Brain microvascular endothelial cell (primary cell): ENCODE results near the gene RAG1.

ENCODE experiments used
- DNase-seq: peaks from one replicate; pipeline ENCODE4 v3.0.0-alpha.2; 2020
- H3K27ac ChIP-seq: fragments of 250-450 bp; sonication (Bioruptor Pico); 2 replicates; pipeline ENCODE4 v1.5.1; 2020; ENCODE audit warnings: mild to moderate bottlenecking, moderate library complexity
- H3K27me3 ChIP-seq: fragments of 250-450 bp; sonication (Bioruptor Pico); replicated peaks from 2 replicates; pipeline ENCODE4 v1.5.1; 2020; ENCODE audit warnings: mild to moderate bottlenecking
- H3K36me3 ChIP-seq: fragments of 250-450 bp; sonication (Bioruptor Pico); replicated peaks from 2 replicates; pipeline ENCODE4 v1.5.1; 2020; ENCODE audit warnings: mild to moderate bottlenecking
- H3K4me3 ChIP-seq: 2 replicates; pipeline ENCODE4 v1.5.1; 2011; ENCODE audit warnings: low read depth, mild to moderate bottlenecking, control low read depth, low read length, moderate library complexity
- in situ Hi-C: cut with HindIII; loops from 2 replicates; pipeline ENCODE4 v1.10.0; 2017; ENCODE audit warnings: low sequenced_read_pairs, low pct_ligation_motif_present
- TF ChIP-seq, protein P1 (sequence below): IDR thresholded peaks from 2 replicates; pipeline ENCODE4 v1.5.1; 2011; ENCODE audit warnings: low read depth, mild to moderate bottlenecking, moderate library complexity, low read length, control low read depth, inconsistent platforms; ENCODE audit errors: missing control alignments

Gene RAG1

DNA sequence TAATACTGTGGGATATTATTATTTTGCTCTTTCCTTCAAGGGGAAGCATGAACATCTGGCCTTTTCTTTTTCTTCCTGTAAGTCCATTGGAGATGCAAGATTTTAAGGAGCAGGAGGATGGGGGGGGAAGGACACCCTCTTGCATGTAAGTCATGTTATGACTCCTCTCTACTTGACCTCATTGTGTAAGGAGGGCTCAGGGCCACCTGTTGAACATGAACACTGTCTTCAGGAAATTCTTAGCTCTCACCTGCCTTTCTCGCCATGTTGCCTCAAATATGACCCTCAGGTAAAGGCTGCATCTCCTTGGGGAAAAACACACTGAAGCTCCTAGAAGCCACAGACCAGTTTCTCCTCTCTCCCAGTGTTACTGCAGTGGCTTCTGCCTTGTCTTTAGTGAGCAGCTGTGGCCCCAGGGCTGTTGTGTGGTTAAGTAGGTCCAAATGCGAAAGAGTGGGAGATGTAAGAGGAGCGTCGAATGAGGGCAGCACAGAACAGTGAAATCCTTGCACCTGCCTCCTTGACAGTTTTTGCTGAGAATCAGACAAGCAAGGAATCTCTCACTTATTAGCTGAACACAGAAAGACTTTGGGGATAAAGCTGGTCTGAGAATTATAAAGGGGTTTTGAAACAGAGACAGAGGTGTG is 1.3 kb upstream of the RAG1 start:
- Histone ChIP-seq H3K4me3 (no peak overlapping the region), H3K36me3 (no peaks in the 10 kb centered on the region), H3K27me3 (peaks cover 4% of the 10 kb centered on the region), H3K27ac (no peak overlapping the region)
- DNase-seq, result no peak
- TF ChIP-seq, protein P1, sequence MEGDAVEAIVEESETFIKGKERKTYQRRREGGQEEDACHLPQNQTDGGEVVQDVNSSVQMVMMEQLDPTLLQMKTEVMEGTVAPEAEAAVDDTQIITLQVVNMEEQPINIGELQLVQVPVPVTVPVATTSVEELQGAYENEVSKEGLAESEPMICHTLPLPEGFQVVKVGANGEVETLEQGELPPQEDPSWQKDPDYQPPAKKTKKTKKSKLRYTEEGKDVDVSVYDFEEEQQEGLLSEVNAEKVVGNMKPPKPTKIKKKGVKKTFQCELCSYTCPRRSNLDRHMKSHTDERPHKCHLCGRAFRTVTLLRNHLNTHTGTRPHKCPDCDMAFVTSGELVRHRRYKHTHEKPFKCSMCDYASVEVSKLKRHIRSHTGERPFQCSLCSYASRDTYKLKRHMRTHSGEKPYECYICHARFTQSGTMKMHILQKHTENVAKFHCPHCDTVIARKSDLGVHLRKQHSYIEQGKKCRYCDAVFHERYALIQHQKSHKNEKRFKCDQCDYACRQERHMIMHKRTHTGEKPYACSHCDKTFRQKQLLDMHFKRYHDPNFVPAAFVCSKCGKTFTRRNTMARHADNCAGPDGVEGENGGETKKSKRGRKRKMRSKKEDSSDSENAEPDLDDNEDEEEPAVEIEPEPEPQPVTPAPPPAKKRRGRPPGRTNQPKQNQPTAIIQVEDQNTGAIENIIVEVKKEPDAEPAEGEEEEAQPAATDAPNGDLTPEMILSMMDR, result no peak
- in situ Hi-C loops, result no loop called here

- TF ChIP-seq, protein P1, result no peak
- peaks cover 4% of the 10 kb centered on the region for H3K27me3 ChIP-seq
- H3K36me3 ChIP-seq, result no peaks in the 10 kb centered on the region
- no peak for DNase-seq
- no peak overlapping the region for H3K27ac ChIP-seq
- in situ Hi-C loops, result no loop called here
- no peak overlapping the region for H3K4me3 ChIP-seq
Observed at GRCh38 chr11:36569095-36569494, 1.3 kb downstream of the RAG1 start.

- no peaks in the 10 kb centered on the region for H3K27me3 ChIP-seq
- in situ Hi-C loops, result no loop called here
- H3K36me3 ChIP-seq, result no peaks in the 10 kb centered on the region
- TF ChIP-seq, protein P1, result no peak
- no peak overlapping the region for H3K4me3 ChIP-seq
- H3K27ac ChIP-seq, result no peak overlapping the region
- DNase-seq, result no peak
Observed at GRCh38 chr11:36574486-36574885, 6.7 kb downstream of the RAG1 start.

- TF ChIP-seq, protein P1, result no peak
- Histone ChIP-seq H3K27me3 (no peaks in the 10 kb centered on the region), H3K36me3 (no peaks in the 10 kb centered on the region), H3K27ac (no peak overlapping the region), H3K4me3 (no peak overlapping the region)
- in situ Hi-C loops, result no loop called here
- DNase-seq, result no peak
Observed at GRCh38 chr11:36577373-36577772, 9.6 kb downstream of the RAG1 start.

- in situ Hi-C loops, result no loop called here
- Histone ChIP-seq H3K27me3 (no peaks in the 10 kb centered on the region), H3K4me3 (no peak overlapping the region), H3K27ac (no peak overlapping the region), H3K36me3 (no peaks in the 10 kb centered on the region)
- TF ChIP-seq, protein P1, result no peak
- no peak for DNase-seq
Observed at GRCh38 chr11:36577859-36578258, 10.1 kb downstream of the RAG1 start.

- Histone ChIP-seq H3K27ac (no peak overlapping the region), H3K36me3 (no peaks in the 10 kb centered on the region), H3K27me3 (no peaks in the 10 kb centered on the region), H3K4me3 (no peak overlapping the region)
- in situ Hi-C loops, result no loop called here
- TF ChIP-seq, protein P1, result no peak
- no peak for DNase-seq
Observed at GRCh38 chr11:36578458-36578857, 10.7 kb downstream of the RAG1 start.
